ENCODE results near the gene CCT6A. TPM values are rescaled to one million over a fixed set of nuclear protein-coding genes. Genes with fewer than 3 reads are reported as not detected.

CCT6A gene
- total and polyA plus RNA-seq, 2 of the 4 experiments (the other 2 are of a cell fraction), result 135 to 265 TPM

GRCh38 chr7:56003749-56004148, 47.8 kb upstream of the CCT6A start:
- Histone ChIP-seq H3K56ac (ENCODE audit: extremely low read depth, insufficient read depth, low read length) (no peak overlapping the region), H4K91ac (ENCODE audit: insufficient read depth, low read depth, low read length) (no peak overlapping the region), H3K9me3 (ENCODE audit: control insufficient read depth, insufficient read depth, low read length) (no peaks in the 10 kb centered on the region), H3K14ac (replicated peaks; ENCODE audit: low read depth, low read length) (no peak overlapping the region), H3K36me3 (ENCODE audit: control insufficient read depth, insufficient read depth, low read length) (peaks cover 6% of the 10 kb centered on the region; the same call in 1 of the 2 replicates), H3K4ac (ENCODE audit: low read depth, low read length) (no peak overlapping the region), H3K9me1 (ENCODE audit: insufficient read depth, low read length) (no peaks in the 10 kb centered on the region; the same call in 1 of the 2 replicates), H3K18ac (ENCODE audit: low read depth, low read length) (no peak overlapping the region), H2BK5ac (ENCODE audit: low read depth, low read length, poor library complexity, severe bottlenecking) (no peak overlapping the region), H3K27ac (ENCODE audit: insufficient read depth, low read length) (no peak overlapping the region), H4K20me1 (ENCODE audit: insufficient read depth, low read length) (no peaks in the 10 kb centered on the region), H2BK120ac (ENCODE audit: low read depth, low read length) (no peak overlapping the region), H3K9ac (ENCODE audit: low read depth, low read length) (no peak overlapping the region), H3K4me1 (ENCODE audit: control insufficient read depth, insufficient read depth, low read length) (no peaks in the 10 kb centered on the region), H2AK5ac (ENCODE audit: low read depth, low read length) (no peak overlapping the region), H3K27me3 (ENCODE audit: control insufficient read depth, insufficient read depth, low read length) (no peaks in the 10 kb centered on the region), H3K79me1 (ENCODE audit: low read depth in 1 of 2, low read length in 2 of 2) (no peaks in the 10 kb centered on the region), H2AK9ac (replicated peaks; ENCODE audit: low read depth, low read length, poor library complexity) (no peak overlapping the region), H3K4me3 (ENCODE audit: insufficient read depth, low read depth, low read length) (no peak overlapping the region), H2AFZ (replicated peaks; ENCODE audit: low read length, poor library complexity) (no peak overlapping the region), H2BK20ac (ENCODE audit: low read depth, low read length) (no peak overlapping the region), H3K4me2 (ENCODE audit: low read depth, low read length) (no peak overlapping the region), H2BK15ac (ENCODE audit: low read depth, low read length) (no peak overlapping the region), H3K23ac (ENCODE audit: low read depth, low read length) (no peak overlapping the region), H4K8ac (ENCODE audit: low read depth in 2 of 2, low read length in 2 of 2) (no peak overlapping the region), H4K5ac (ENCODE audit: low read depth, low read length) (no peak overlapping the region)
- ATAC-seq (ENCODE audit: low read depth), result no peak
- in situ Hi-C loops (cut with MboI; ENCODE audit: low sequenced_read_pairs) (loop anchor here (5.0 kb wide), 1 partner anchor 69 kb away; no protein-coding TSS in a partner anchor), intact Hi-C loops (cut with micrococcal nuclease) (no loop called here), dilution Hi-C loops (cut with HindIII; ENCODE audit: low sequenced_read_pairs, unreplicated experiment) (no loop called here)
- 87% methylated on average over 3 of the region's 4 CpGs; no CpG with 5 or more reads in 1 of the 2 experiments for WGBS, 2 experiments (ENCODE audit: extremely low coverage in 2 of 2, insufficient read length in 1 of 2)
- no TSS peak for BruUV-seq (replicated peaks)
- ChIA-PET CTCF (interaction anchor here (0.9 kb wide), 1 partner anchor 76 kb away, joined by 8 read pairs; no protein-coding TSS in a partner anchor), POLR2A (ENCODE audit: unreplicated experiment) (no interaction called here)
- TF ChIP-seq BHLHE40 (IDR thresholded peaks at IDR 0.05; ENCODE audit: low read depth, low read length), result no peak
- TF ChIP-seq FOS (IDR thresholded peaks at IDR 0.05; ENCODE audit: low read depth, low read length), result no peak
- no peak for TF ChIP-seq CEBPB (IDR thresholded peaks at IDR 0.05; ENCODE audit: low read depth, low read length)
- TF ChIP-seq, protein P1, sequence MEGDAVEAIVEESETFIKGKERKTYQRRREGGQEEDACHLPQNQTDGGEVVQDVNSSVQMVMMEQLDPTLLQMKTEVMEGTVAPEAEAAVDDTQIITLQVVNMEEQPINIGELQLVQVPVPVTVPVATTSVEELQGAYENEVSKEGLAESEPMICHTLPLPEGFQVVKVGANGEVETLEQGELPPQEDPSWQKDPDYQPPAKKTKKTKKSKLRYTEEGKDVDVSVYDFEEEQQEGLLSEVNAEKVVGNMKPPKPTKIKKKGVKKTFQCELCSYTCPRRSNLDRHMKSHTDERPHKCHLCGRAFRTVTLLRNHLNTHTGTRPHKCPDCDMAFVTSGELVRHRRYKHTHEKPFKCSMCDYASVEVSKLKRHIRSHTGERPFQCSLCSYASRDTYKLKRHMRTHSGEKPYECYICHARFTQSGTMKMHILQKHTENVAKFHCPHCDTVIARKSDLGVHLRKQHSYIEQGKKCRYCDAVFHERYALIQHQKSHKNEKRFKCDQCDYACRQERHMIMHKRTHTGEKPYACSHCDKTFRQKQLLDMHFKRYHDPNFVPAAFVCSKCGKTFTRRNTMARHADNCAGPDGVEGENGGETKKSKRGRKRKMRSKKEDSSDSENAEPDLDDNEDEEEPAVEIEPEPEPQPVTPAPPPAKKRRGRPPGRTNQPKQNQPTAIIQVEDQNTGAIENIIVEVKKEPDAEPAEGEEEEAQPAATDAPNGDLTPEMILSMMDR (conservative IDR thresholded peaks at IDR 0.05; ENCODE audit: low read depth, low read length), result no peak
- no peak for TF ChIP-seq MAFK (IDR thresholded peaks at IDR 0.05; ENCODE audit: low read depth, low read length)
- TF ChIP-seq USF2 (IDR thresholded peaks at IDR 0.05; ENCODE audit: low read depth, low read length), result no peak
- TF ChIP-seq, protein P2, sequence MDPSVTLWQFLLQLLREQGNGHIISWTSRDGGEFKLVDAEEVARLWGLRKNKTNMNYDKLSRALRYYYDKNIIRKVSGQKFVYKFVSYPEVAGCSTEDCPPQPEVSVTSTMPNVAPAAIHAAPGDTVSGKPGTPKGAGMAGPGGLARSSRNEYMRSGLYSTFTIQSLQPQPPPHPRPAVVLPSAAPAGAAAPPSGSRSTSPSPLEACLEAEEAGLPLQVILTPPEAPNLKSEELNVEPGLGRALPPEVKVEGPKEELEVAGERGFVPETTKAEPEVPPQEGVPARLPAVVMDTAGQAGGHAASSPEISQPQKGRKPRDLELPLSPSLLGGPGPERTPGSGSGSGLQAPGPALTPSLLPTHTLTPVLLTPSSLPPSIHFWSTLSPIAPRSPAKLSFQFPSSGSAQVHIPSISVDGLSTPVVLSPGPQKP (IDR thresholded peaks at IDR 0.05; ENCODE audit: borderline replicate concordance, low read depth, low read length), result no peak
- no peak for TF ChIP-seq RFX5 (IDR thresholded peaks at IDR 0.05; ENCODE audit: low read depth, low read length)
- TF ChIP-seq CHD1 (IDR thresholded peaks at IDR 0.05; ENCODE audit: low read depth, low read length), result no peak
- no peak for TF ChIP-seq SMC3 (IDR thresholded peaks at IDR 0.05; ENCODE audit: low read depth, low read length)
- no peak for TF ChIP-seq MXI1 (IDR thresholded peaks at IDR 0.05; ENCODE audit: borderline replicate concordance, low read depth, low read length)
- no peak for TF ChIP-seq RAD21 (IDR thresholded peaks at IDR 0.05; ENCODE audit: low read length)
- no peak for TF ChIP-seq POLR2A (IDR thresholded peaks at IDR 0.05; ENCODE audit: low read depth, low read length)
- no peak for TF ChIP-seq NFE2L2 (IDR thresholded peaks at IDR 0.05; ENCODE audit: low read depth, low read length)
- TF ChIP-seq MAZ (IDR thresholded peaks at IDR 0.05; ENCODE audit: borderline replicate concordance, low read depth, low read length), result no peak
- no peak for TF ChIP-seq RCOR1 (IDR thresholded peaks at IDR 0.05; ENCODE audit: insufficient replicate concordance, low read length)
- DNase-seq, result no peak
